Panc1 (cell line): ENCODE measurements around the gene OCEL1. TPM values are rescaled to one million over a fixed set of nuclear protein-coding genes. Genes with fewer than 3 reads are reported as not detected.

Experiments used
- ATAC-seq: fragments of 200-7000 bp; cut with Tn5 transposase; 2 replicates; pipeline ENCODE4 v1.9.1; 2020; ENCODE audit warnings: mild to moderate bottlenecking, moderate library complexity
- BruUV-seq: library from RNA; stranded (reverse); fragments of 400-500 nt; replicated peaks from 2 replicates; lab custom pipeline; 2021; lab: Mats Ljungman, UMichigan
- CTCF ChIA-PET: fragments of 300-600 bp; sonication (Branson Sonifier 250); formaldehyde crosslinking; loops from one replicate; lab custom pipeline; 2022; ENCODE audit warnings: antibody characterized with exemption; lab: Charles Lee
- POLR2A ChIA-PET: fragments of 300-600 bp; sonication (Branson Sonifier 250); formaldehyde crosslinking; loops from one replicate; lab custom pipeline; 2022; ENCODE audit warnings: antibody characterized with exemption; lab: Charles Lee
- DNase-seq: peaks from one replicate; pipeline ENCODE4 v3.0.0-alpha.2; 2010; ENCODE audit warnings: low read depth, low spot score
- H3K27ac ChIP-seq: 2 replicates; pipeline ENCODE4 v1.5.1; 2011; ENCODE audit warnings: mild to moderate bottlenecking, low read length, inconsistent platforms
- H3K27me3 ChIP-seq: fragments of 200-500 bp; sonication (Bioruptor generic); 2 replicates; pipeline ENCODE4 v1.6.0; 2014; ENCODE audit warnings: low read length, inconsistent platforms; ENCODE audit not compliant: control insufficient read depth, insufficient read depth
- H3K36me3 ChIP-seq: fragments of 200-500 bp; sonication (Bioruptor generic); 2 replicates; pipeline ENCODE4 v1.5.1; 2014; ENCODE audit warnings: inconsistent platforms, mild to moderate bottlenecking, low read length, moderate library complexity; ENCODE audit not compliant: control insufficient read depth, insufficient read depth
- H3K4me1 ChIP-seq: 2 replicates; pipeline ENCODE4 v1.5.1; 2011; ENCODE audit warnings: inconsistent platforms, mild to moderate bottlenecking, low read length, moderate library complexity; ENCODE audit not compliant: control insufficient read depth, insufficient read depth
- H3K4me3 ChIP-seq, 2 experiments: 2 replicates each; pipeline ENCODE4 v1.5.1; 2011 to 2012; ENCODE audit warnings: low read depth in 2 of 2, low read length in 2 of 2, mild to moderate bottlenecking in 2 of 2, inconsistent platforms in 1 of 2, moderate library complexity in 1 of 2
- H3K9me3 ChIP-seq: fragments of 200-500 bp; sonication (Bioruptor generic); 2 replicates; pipeline ENCODE4 v1.5.1; 2014; ENCODE audit warnings: low read depth, mild to moderate bottlenecking, inconsistent platforms, low read length, moderate library complexity; ENCODE audit not compliant: control insufficient read depth, insufficient read depth
- CTCF ChIP-seq: fragments of 450-650 bp; IDR thresholded peaks from 2 replicates; pipeline ENCODE4 v1.5.1; 2017; ENCODE audit warnings: mild to moderate bottlenecking
- POLR2AphosphoS5 ChIP-seq: IDR thresholded peaks from 2 replicates; pipeline ENCODE4 v1.6.1; 2012; ENCODE audit warnings: mild to moderate bottlenecking, low read depth, low read length, moderate library complexity
- REST ChIP-seq, 2 experiments: IDR thresholded peaks; 2 replicates each; pipeline ENCODE4 v1.6.1; 2011 to 2012; ENCODE audit warnings: low read depth in 2 of 2, control low read depth in 1 of 2, low read length in 1 of 2, mild to moderate bottlenecking in 1 of 2, moderate library complexity in 1 of 2; ENCODE audit not compliant: insufficient read depth in 1 of 2
- SIN3A ChIP-seq: IDR thresholded peaks from 2 replicates; pipeline ENCODE4 v1.6.1; 2012; ENCODE audit warnings: low read depth, mild to moderate bottlenecking, low read length, moderate library complexity, borderline replicate concordance; ENCODE audit not compliant: insufficient read depth
- TCF7L2 ChIP-seq: IDR thresholded peaks from 2 replicates; pipeline ENCODE4 v1.6.1; 2011; ENCODE audit warnings: mild to moderate bottlenecking, low read depth, low read length, inconsistent platforms
- in situ Hi-C: cut with HindIII; loops from 2 replicates; pipeline ENCODE4 v1.10.0; 2016; ENCODE audit warnings: low sequenced_read_pairs, low pct_unique_long_range_greater_than_20kb
- intact Hi-C: fragments of 100-400 bp; cut with micrococcal nuclease; formaldehyde crosslinking; loops from one replicate; pipeline ENCODE4 v1.10.0; 2022; ENCODE audit not compliant: unreplicated experiment
- total RNA-seq: library from RNA; stranded (reverse); gene quantifications from one replicate; pipeline ENCODE4 v1.2.1, GENCODE V29; 2021; ENCODE audit not compliant: unreplicated experiment

OCEL1 gene
- total RNA-seq, 1 experiment from 2014 or later: 37.1 TPM

GRCh38 chr19:17243211-17243829, 17.3 kb downstream of the OCEL1 start:
- DNase-seq (no peak), ATAC-seq (no peak)
- Histone ChIP-seq H3K27ac (peak overlapping the region; percentile 91), H3K36me3 (peaks cover 5% of the 10 kb centered on the region), H3K4me3 (peak overlapping the region; percentile 83 to 84), H3K9me3 (no peaks in the 10 kb centered on the region), H3K27me3 (no peaks in the 10 kb centered on the region), H3K4me1 (peaks cover 51% of the 10 kb centered on the region)
- intact Hi-C loops (no loop called here), in situ Hi-C loops (no loop called here)
- TSS peak; percentile 61 for BruUV-seq
- no peak for TF ChIP-seq POLR2AphosphoS5
- TF ChIP-seq CTCF: no peak
- TF ChIP-seq TCF7L2: no peak
- TF ChIP-seq REST (IDR thresholded peaks at IDR 0.05; ENCODE audit: insufficient read depth in 1 of 2, low read depth in 2 of 2, low read length in 1 of 2): no peak
- TF ChIP-seq SIN3A: no peak
- CTCF ChIA-PET: interaction anchor here (0.7 kb wide), 1 partner anchor 434 kb away, joined by 9 read pairs; no protein-coding TSS in a partner anchor
- POLR2A ChIA-PET: interaction anchor here (1.0 kb wide), 1 partner anchor 16 kb away, joined by 3 read pairs; no protein-coding TSS in a partner anchor

GRCh38 chr19:17243830-17244617, 18.0 kb downstream of the OCEL1 start:
- Histone ChIP-seq H3K9me3 (no peaks in the 10 kb centered on the region), H3K36me3 (peaks cover 5% of the 10 kb centered on the region), H3K27ac (peak overlapping the region; percentile 91), H3K4me3 (peak overlapping the region; percentile 83 to 84), H3K27me3 (no peaks in the 10 kb centered on the region), H3K4me1 (peaks cover 52% of the 10 kb centered on the region)
- no peak for DNase-seq
- ATAC-seq: peak; percentile 39
- ChIA-PET POLR2A (no interaction called here), CTCF (interaction anchor here (0.5 to 0.7 kb wide), 2 partner anchors 41 to 435 kb away, joined by 3 to 9 read pairs; no protein-coding TSS in a partner anchor)
- in situ Hi-C loops: no loop called here
- TF ChIP-seq REST (IDR thresholded peaks at IDR 0.05; ENCODE audit: insufficient read depth in 1 of 2, low read depth in 2 of 2, low read length in 1 of 2) (no peak), POLR2AphosphoS5 (no peak), SIN3A (no peak), CTCF (no peak), TCF7L2 (no peak)
- BruUV-seq: no TSS peak
- intact Hi-C loops: no loop called here
